HG03565 (cell line): ENCODE data around the gene RNU6-1.

Source experiments
- ATAC-seq: cut with Tn5 transposase; IDR thresholded peaks from one replicate; pipeline ENCODE4 v1.9.1; 2021; ENCODE audit warnings: mild to moderate bottlenecking, moderate library complexity; ENCODE audit not compliant: unreplicated experiment

The RNU6-1 gene

GRCh38 chr15:67834581-67835296, 5.1 kb downstream of the RNU6-1 start:
- no peak for ATAC-seq

- ATAC-seq, result no peak
Measured at GRCh38 chr15:67833710-67834511, 5.9 kb downstream of the RNU6-1 start.

GRCh38 chr15:67832897-67833709, 6.7 kb downstream of the RNU6-1 start:
- ATAC-seq, result no peak

- no peak for ATAC-seq
Measured at GRCh38 chr15:67832031-67832551, 7.8 kb downstream of the RNU6-1 start.

GRCh38 chr15:67831363-67831762, 8.5 kb downstream of the RNU6-1 start:
- no peak for ATAC-seq

GRCh38 chr15:67829647-67830504, 10.0 kb downstream of the RNU6-1 start:
- ATAC-seq, result no peak

GRCh38 chr15:67828969-67829646, 10.7 kb downstream of the RNU6-1 start:
- ATAC-seq, result no peak

GRCh38 chr15:67828278-67828968, 11.4 kb downstream of the RNU6-1 start:
- ATAC-seq, result no peak

- ATAC-seq, result no peak
Measured at GRCh38 chr15:67827562-67828277, 12.1 kb downstream of the RNU6-1 start.

- no peak for ATAC-seq
Measured at GRCh38 chr15:67826717-67827561, 12.9 kb downstream of the RNU6-1 start.

GRCh38 chr15:67825881-67826716, 13.7 kb downstream of the RNU6-1 start:
- no peak for ATAC-seq

- ATAC-seq, result no peak
Measured at GRCh38 chr15:67824976-67825880, 14.6 kb downstream of the RNU6-1 start, which contains the start of gene SKOR1. TSS of gene SKOR1 (plus strand) at chr15:67825509. CDS start at chr15:67825603, 94 bp downstream.

- no peak for ATAC-seq
Measured at GRCh38 chr15:67824197-67824968, 15.5 kb downstream of the RNU6-1 start.

- ATAC-seq, result no peak
Measured at GRCh38 chr15:67823314-67824196, 16.3 kb downstream of the RNU6-1 start.
